GM18870 (cell line): ENCODE results near the gene CAMKMT.

Experiments used
- ATAC-seq: cut with Tn5 transposase; IDR thresholded peaks from one replicate; pipeline ENCODE4 v1.9.1; 2021; ENCODE audit warnings: moderate library complexity; ENCODE audit not compliant: unreplicated experiment

CAMKMT gene

DNA sequence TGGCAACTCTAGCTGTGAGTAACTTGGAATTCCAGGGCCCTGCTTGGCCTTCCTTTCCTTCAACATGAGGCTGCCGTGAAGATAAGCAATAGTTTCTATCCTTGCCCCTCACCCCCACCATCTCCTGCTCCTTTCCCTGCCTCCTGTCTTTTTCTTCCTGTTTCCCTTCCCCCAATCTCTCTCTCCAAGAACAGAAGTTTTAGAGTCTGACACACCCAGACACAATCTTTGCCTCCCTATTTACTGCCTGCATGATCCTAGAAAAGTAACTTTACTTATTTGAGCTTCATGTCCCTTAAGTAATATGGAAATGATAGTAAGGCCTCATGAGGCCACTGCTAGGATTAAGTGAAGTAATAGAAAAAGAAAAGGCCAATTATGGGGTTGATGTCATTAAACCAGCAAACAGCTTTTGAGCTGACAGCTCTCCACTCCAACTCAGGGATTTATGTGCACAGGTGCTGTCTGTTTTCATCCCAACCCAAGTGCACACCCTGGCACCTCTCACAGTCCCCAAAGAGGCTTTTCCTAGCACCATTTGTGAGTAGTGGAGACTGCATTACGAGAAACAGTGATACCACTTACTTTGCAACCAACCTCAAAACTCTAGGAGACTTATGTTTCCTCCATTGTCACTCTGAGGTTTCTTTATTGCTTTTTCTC is 456.1 kb downstream of the CAMKMT start:
- no peak for ATAC-seq

DNA sequence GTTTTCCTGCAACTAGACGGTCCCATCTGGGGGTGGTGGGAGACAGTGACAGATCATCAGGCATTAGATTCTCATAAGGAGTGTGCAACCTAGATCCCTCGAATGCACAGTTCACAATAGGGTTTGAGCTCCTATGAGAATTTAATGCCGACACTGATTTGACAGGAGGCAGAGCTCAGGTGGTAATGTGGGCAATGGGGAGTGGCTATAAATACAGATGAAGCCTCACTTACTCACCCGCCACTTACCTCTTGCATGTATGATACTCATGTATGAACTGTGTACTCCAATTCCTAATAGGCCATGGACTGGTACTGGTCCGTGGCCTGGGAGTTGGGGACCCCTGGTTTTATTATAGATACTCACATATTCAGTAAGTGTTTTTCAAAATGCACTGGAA is 457.3 kb downstream of the CAMKMT start:
- ATAC-seq, result no peak

GRCh38 chr2:44821500-44821899 is 459.8 kb downstream of the CAMKMT start:
- ATAC-seq, result no peak

DNA sequence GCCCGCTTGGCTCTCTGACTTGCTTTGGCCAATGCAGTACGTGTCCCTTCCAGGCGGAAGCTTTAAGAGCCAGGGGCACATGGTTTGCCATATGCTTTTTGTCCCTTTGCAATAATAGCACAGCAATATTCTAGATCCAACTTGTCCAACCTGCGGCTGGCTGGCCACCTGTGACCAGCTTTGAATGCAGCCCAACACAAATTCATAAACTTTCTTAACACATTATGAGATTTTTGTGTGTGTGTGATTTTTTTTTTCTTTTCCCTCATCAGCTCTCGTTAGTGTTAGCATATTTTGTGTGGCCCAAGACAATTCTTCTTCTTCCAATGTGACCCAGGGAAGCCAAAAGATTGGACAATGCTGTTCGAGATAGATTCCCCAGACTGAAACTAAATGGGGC is 460.4 kb downstream of the CAMKMT start:
- no peak for ATAC-seq
